HepG2 (cell line): ENCODE data around the gene ZBP1. TPM values are rescaled to one million over a fixed set of nuclear protein-coding genes. Genes with fewer than 3 reads are reported as not detected.

Experiments used
- ATF4 ChIP-seq, 2 experiments: fragments of 450-650 bp in 1 of 2; sonication (generic) in 1 of 2; formaldehyde crosslinking; IDR thresholded peaks; 2 replicates each; pipeline versions ENCODE4 v1.5.0 to v1.8.0; 2020 to 2022; ENCODE audit warnings: mild to moderate bottlenecking in 1 of 2, missing genetic modification reagents in 1 of 2
- E2F1 ChIP-seq: sonication (generic); formaldehyde crosslinking; IDR thresholded peaks from 2 replicates; pipeline ENCODE4 v1.5.0; 2020; ENCODE audit warnings: missing genetic modification reagents
- ETS1 ChIP-seq: sonication (generic); formaldehyde crosslinking; IDR thresholded peaks from 2 replicates; pipeline ENCODE4 v1.4.0; 2020; ENCODE audit warnings: missing genetic modification reagents
- HNF4A ChIP-seq: sonication (generic); formaldehyde crosslinking; IDR thresholded peaks from 2 replicates; pipeline ENCODE4 v1.4.0; 2020; ENCODE audit warnings: missing genetic modification reagents
- IRX3 ChIP-seq: sonication (generic); formaldehyde crosslinking; IDR thresholded peaks from 2 replicates; pipeline ENCODE4 v1.8.1; 2023; ENCODE audit warnings: mild to moderate bottlenecking, low read depth, missing genetic modification reagents, borderline replicate concordance
- KAT7 ChIP-seq: IDR thresholded peaks from 2 replicates; pipeline ENCODE4 v1.6.1; 2018; ENCODE audit warnings: borderline replicate concordance, missing compliant biosample characterization
- MAFG ChIP-seq: sonication (generic); formaldehyde crosslinking; IDR thresholded peaks from 2 replicates; pipeline ENCODE4 v1.5.1; 2020; ENCODE audit warnings: mild to moderate bottlenecking, missing genetic modification reagents
- MZF1 ChIP-seq: sonication (generic); formaldehyde crosslinking; IDR thresholded peaks from 2 replicates; pipeline ENCODE4 v1.8.1; 2023; ENCODE audit warnings: mild to moderate bottlenecking, missing genetic modification reagents, borderline replicate concordance
- POLR2AphosphoS5 ChIP-seq: IDR thresholded peaks from 2 replicates; pipeline ENCODE4 v1.6.1; 2012; ENCODE audit warnings: low read depth, low read length
- RBM22 ChIP-seq: fragments of 200-400 bp; formaldehyde crosslinking; optimal IDR thresholded peaks from 2 replicates; pipeline ENCODE3; 2017; ENCODE audit warnings: mild to moderate bottlenecking, low read length, moderate library complexity
- RNF2 ChIP-seq: fragments of 450-650 bp; conservative IDR thresholded peaks from 2 replicates; pipeline ENCODE4 v1.6.1; 2016; ENCODE audit warnings: low read depth
- RXRB ChIP-seq: IDR thresholded peaks from 2 replicates; pipeline ENCODE4 v1.6.1; 2016; ENCODE audit warnings: borderline replicate concordance, missing genetic modification reagents, missing compliant biosample characterization
- SNRNP70 ChIP-seq: fragments of 200-400 bp; formaldehyde crosslinking; IDR thresholded peaks from 2 replicates; pipeline ENCODE4 v1.6.1; 2017; ENCODE audit warnings: mild to moderate bottlenecking, low read depth, low read length, moderate library complexity
- SSRP1 ChIP-seq: IDR thresholded peaks from 2 replicates; pipeline ENCODE4 v1.6.1; 2016; ENCODE audit warnings: control low read depth
- STAT5B ChIP-seq: sonication (generic); formaldehyde crosslinking; IDR thresholded peaks from 2 replicates; pipeline ENCODE4 v1.4.0; 2020; ENCODE audit warnings: missing genetic modification reagents
- ZBTB44 ChIP-seq: sonication (generic); formaldehyde crosslinking; IDR thresholded peaks from 2 replicates; pipeline ENCODE4 v1.4.0; 2020; ENCODE audit warnings: missing genetic modification reagents
- ZBTB7A ChIP-seq: sonication (generic); formaldehyde crosslinking; IDR thresholded peaks from 2 replicates; pipeline ENCODE4 v1.8.0; 2022; ENCODE audit warnings: mild to moderate bottlenecking, missing genetic modification reagents
- ZFP36 ChIP-seq: fragments of 150-350 bp; IDR thresholded peaks from 2 replicates; pipeline ENCODE4 v1.6.1; 2018; ENCODE audit warnings: borderline replicate concordance, low read length, low read depth; ENCODE audit not compliant: partially characterized antibody
- ZFP62 ChIP-seq: sonication (generic); formaldehyde crosslinking; IDR thresholded peaks from 2 replicates; pipeline ENCODE4 v1.4.0; 2020; ENCODE audit warnings: missing genetic modification reagents
- ZKSCAN8 ChIP-seq: IDR thresholded peaks from 2 replicates; pipeline ENCODE4 v1.6.1; 2016; ENCODE audit warnings: borderline replicate concordance, missing genetic modification reagents, missing compliant biosample characterization
- ZNF18 ChIP-seq: sonication (generic); formaldehyde crosslinking; IDR thresholded peaks from 2 replicates; pipeline ENCODE4 v1.8.0; 2022; ENCODE audit warnings: mild to moderate bottlenecking, missing genetic modification reagents; ENCODE audit not compliant: insufficient replicate concordance
- ZNF224 ChIP-seq: sonication (generic); formaldehyde crosslinking; IDR thresholded peaks from 2 replicates; pipeline ENCODE4 v1.5.0; 2020; ENCODE audit warnings: mild to moderate bottlenecking, missing genetic modification reagents
- ZNF672 ChIP-seq: sonication (generic); formaldehyde crosslinking; IDR thresholded peaks from 2 replicates; pipeline ENCODE4 v1.8.1; 2022; ENCODE audit warnings: missing genetic modification reagents
- ZNF878 ChIP-seq: sonication (generic); formaldehyde crosslinking; IDR thresholded peaks from 2 replicates; pipeline ENCODE4 v1.8.1; 2023; ENCODE audit warnings: mild to moderate bottlenecking, missing genetic modification reagents, moderate library complexity
- polyA plus RNA-seq, 8 experiments: library from polyadenylated mRNA; depleted of rRNA in 3 of 8; stranded (reverse) in 7 of 8; unstranded in 1 of 8; fragments of >200 nt; fragmentation: Illumina TruSeq in 4 of 8; extraction: Trizol in 4 of 8; gene quantifications; 2 replicates each; pipeline versions ENCODE4 v1.2.1 to v1.2.3, GENCODE V29; 2011 to 2016; ENCODE audit warnings: low read depth in 4 of 8, missing spikeins in 1 of 8, mixed read lengths in 1 of 8; ENCODE audit not compliant: insufficient read depth in 1 of 8
- total RNA-seq, 5 experiments: library from RNA; depleted of rRNA; stranded (reverse); fragments of >200 nt; fragmentation: Illumina TruSeq; extraction: Trizol; gene quantifications; 2 replicates each; pipeline ENCODE4 v1.2.3, GENCODE V29; 2016; ENCODE audit warnings: low read depth in 1 of 5

ZBP1 gene
- total and polyA plus RNA-seq, 2 of the 13 experiments (the other 11 are each of a cell fraction or from before 2014, with no cell fraction given), result not detected

GRCh38 chr20:57558614-57559288 is 61.5 kb downstream of the ZBP1 start (continued):
- no peak for TF ChIP-seq ZBTB44 (CRISPR knock-in tag)
- no peak for TF ChIP-seq ATF4 (CRISPR knock-in tag; IDR thresholded peaks at IDR 0.05)
- TF ChIP-seq ZNF672 (CRISPR knock-in tag), result no peak
- TF ChIP-seq IRX3 (CRISPR knock-in tag), result peak; percentile 61; the same call in 1 of the 2 replicates
- peak; percentile 20 for TF ChIP-seq KAT7 (CRISPR knock-in tag)
- no peak for TF ChIP-seq ZFP62 (CRISPR knock-in tag)
- no peak for TF ChIP-seq MAFG
- TF ChIP-seq ZNF878, result no peak
- no peak for TF ChIP-seq ZNF18 (CRISPR knock-in tag)
- no peak for TF ChIP-seq STAT5B
- peak; percentile 45 for TF ChIP-seq HNF4A (CRISPR knock-in tag)
- no peak for TF ChIP-seq ZFP36
- TF ChIP-seq POLR2AphosphoS5, result peak; percentile 55
- TF ChIP-seq ZBTB7A (CRISPR knock-in tag), result peak; percentile 69; the same call in 1 of the 2 replicates
- TF ChIP-seq RBM22, result no peak
- 0 out of 2 replicates have a peak, but pooled peaks have one; percentile 14 for TF ChIP-seq ETS1
- TF ChIP-seq MZF1 (CRISPR knock-in tag), result no peak; the same call in 1 of the 2 replicates
- TF ChIP-seq SSRP1 (CRISPR knock-in tag), result peak; percentile 36; the same call in 1 of the 2 replicates
- TF ChIP-seq RXRB (CRISPR knock-in tag), result no peak; the same call in 1 of the 2 replicates
- no peak for TF ChIP-seq ZNF224 (CRISPR knock-in tag)
- 0 out of 2 replicates have a peak, but pooled peaks have one; percentile 47 for TF ChIP-seq E2F1 (CRISPR knock-in tag)
- TF ChIP-seq SNRNP70, result no peak
- no peak for TF ChIP-seq RNF2
- TF ChIP-seq ZKSCAN8, result no peak; the same call in 1 of the 2 replicates
